Measurements from ENCODE around the gene COPG2.

Gene COPG2

GRCh38 chr7:130492523-130493274 lies 175.8 kb downstream of the COPG2 start:
- peak; percentile 10 for DNase-seq

GRCh38 chr7:130491841-130492522 lies 176.6 kb downstream of the COPG2 start, which contains the start of gene MEST:
Gene MEST, plus strand, starts transcription at chr7:130492085. Its CDS starts 229 bp downstream, at chr7:130492314.
- DNase-seq: peak; percentile 10

DNA sequence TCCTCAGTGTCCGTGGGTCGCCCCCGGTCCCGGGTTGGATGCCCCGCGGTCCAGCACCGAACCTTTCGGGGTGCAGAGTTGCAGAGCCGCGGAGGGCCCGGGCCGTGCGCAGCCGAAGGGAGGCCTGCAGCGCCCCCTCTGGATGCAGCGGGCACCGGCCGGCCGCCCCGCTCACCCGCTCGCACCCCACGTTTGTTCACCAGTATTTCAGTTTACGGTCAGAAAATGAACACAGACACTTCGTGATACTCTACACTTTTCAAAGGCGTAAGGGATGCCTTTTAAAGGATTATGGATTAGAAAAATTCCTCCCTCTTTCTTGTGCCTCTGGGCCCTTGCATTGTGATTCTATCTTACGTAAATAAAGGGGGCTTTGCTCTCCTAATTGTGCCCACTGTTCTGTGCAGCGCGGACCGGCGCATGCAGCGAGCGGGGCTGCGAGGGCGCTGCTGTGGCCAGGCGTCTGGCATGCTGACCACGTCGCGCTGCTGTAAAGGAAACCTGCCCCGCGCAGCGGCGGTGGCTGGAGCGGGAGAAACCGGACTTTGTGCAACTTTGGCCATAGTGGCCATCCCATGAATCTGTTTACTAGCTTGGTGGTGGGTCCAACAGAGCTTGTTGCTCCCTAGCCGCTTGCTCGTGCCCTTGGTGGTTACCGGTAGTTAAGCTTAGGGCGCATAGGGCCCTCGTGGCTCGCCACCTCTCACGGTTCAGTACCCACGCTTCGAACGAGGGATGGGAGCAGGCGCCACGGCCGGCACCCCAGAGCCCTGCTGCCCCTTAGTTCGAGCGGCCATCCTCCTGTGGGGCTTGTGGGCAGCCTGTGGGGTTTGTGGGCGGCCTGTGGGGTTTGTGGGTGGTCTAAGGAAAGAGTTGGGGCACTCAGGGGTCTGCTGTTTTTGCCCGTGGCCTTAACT lies 177.4 kb downstream of the COPG2 start:
- peak; percentile 37 for DNase-seq

GRCh38 chr7:130490311-130490791 lies 178.2 kb downstream of the COPG2 start:
- DNase-seq: no peak

DNA sequence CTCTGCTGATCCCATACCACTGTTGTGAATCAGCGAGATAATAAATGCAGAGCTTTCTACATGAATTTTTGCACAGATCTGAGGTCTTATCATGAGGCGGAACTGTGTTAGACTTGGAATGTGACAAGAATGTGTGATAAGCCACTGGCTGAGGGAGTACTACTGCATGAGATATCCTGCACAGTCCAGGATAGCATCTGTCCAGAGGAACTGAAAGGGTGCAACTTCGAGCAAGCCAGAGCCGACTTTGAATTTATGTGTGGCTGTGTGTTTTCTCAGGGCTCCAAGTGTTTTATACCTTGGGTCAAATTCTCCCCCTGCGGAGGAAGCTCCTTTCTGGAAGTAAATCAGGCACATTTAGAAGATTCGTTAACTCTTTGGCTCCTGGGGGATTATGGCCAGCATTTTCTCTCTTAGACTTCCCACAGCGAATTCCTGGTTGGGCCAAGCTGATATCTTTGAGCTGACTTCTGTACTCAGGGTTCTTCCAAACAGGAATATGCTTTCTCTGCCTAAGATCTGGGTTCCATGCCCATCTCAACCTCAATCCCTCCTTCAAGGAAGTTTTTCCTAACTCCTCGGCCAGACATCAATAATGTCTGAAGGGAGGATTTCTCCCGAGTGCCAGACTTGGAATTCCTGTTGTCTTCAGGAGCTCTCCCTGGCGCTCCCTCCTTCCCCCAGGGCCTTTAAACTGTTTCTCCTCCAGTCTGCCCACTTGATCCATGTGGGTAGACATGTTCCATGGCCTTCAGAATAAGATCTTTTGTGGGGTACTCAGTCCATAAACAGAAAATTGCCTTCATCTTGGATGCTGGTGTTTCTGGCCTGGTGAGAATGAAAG lies 179.2 kb downstream of the COPG2 start:
- no peak for DNase-seq

DNA sequence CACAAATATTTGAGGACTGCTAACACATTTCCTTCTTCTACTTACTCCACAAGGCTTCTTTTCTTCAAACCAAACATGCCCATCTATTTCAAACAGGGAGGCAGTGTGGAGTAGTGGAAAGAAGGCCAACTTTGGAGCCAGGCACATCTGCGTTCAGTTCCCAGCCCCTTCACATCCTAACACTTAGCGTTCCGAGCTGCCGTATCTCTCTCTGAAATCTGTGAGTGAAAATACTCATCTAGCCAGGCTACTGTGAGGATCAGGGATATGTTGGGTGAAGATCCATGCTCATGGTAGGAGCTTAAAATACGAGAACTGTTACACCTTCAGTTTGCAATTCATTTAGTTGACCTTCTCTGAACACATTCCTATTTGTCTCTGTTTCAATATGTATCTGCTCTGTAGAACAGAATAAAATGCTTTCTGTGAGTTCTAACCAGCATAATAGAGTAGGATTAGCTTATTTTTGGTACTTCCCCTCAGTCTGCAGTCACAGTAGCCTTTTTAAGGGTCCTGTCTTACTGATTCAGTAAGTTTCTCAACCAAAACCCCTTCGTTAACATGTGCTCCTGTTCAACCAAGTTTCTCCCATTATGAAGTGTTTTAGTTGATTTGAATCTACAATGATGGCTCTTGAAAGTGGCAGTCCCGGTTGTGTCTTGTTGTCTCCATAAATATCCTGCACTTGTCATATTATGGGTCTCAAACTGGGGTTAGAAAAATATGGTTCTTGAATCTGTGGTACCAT lies 180.0 kb downstream of the COPG2 start:
- no peak for DNase-seq

DNA sequence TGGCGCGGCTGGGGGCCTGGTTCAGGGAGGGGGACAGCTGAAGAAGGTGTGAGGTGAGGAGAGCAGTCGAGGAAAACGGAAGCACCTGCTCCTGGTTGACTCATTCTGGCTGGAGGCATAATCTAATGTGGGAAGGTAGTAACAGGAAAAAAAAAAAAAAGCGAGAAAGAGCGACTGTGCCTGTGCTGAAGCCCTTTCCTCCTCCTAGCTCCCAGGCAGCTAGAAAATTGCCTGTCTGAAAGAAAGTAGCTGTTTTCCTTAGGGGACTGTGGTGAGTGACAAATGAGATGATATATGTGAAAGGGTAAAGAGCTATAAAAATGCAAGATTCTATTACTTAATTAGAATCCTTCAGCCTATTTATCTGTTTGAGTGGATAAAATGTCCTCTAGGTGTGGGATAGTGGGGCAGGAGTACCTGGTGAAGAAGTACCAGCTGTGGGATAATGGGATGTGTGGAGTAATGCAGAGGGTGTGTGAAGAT lies 181.6 kb downstream of the COPG2 start:
- DNase-seq: no peak

GRCh38 chr7:130486114-130486953 lies 182.2 kb downstream of the COPG2 start:
- peak; percentile 72 for DNase-seq

DNA sequence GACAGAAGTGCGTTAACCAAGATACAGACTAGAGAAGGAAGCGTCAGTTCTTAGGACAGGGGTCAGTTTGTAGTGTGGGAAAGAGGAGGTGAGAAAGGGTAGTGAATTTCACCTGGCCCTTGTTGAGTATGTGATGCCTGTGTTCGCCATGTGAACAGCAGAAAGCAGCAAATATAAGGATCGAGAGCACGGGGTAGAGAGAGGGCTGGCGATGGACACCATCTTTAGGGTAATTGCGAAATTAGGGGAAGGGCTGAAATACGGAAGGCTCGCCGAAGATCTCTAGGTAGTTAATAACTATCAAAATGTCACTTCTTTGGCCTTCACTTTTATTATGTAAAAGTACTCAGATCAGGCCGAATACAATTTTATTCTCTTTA lies 182.8 kb downstream of the COPG2 start:
- no peak for DNase-seq

DNA sequence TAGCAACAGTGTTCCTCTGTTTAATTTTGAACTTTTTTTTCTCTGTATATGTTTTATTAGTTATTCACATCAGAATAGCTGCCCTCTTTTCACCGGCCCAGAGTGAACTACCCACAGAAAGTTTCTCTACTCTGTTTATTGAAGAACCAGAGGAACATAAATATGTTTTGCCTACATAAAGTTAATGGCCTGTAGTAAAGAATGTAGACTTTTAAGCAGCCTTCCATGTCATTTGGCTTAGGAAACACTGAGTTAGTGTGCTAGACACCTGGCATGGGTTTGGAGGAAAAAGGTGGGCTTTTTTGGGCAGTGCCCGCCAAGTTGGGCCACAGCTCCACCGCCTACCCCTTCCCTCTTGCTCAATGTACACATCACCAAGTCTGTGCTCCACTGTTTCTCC lies 185.5 kb downstream of the COPG2 start:
- DNase-seq: no peak

GRCh38 chr7:130481898-130482297 lies 186.7 kb downstream of the COPG2 start:
- no peak for DNase-seq

DNA sequence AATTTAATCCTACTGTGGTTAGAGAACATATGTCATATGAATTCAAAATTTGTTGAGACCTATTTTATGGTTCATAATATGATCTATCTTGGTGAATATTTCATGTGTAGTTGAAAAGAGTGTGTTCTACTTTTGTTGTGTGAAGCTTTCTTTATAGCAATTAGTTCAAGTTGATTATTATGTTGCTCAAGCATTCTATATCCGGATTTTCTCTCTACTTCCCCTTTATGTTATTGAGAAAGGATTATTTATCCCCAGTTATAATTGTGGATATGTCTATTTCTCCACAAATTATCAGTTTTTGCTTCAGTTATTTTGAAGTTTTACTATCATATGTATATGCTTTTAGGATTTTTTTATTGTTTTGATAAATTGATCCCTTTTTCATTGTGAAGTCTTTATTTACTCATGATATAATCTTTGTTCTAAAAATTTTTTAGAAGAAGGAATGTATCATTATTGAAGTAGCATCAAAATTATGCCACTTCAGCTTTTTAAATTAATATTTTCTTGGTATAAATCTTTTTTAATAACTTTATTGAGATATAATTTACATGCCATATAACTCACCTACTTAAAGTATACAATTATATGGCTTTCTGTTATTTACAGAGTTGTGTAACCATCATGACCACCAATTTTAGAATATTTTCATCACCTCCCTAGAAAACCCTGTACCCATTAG lies 188.7 kb downstream of the COPG2 start:
- DNase-seq: no peak

- DNase-seq: no peak
Observed at GRCh38 chr7:130478991-130479390, 189.6 kb downstream of the COPG2 start.

DNA sequence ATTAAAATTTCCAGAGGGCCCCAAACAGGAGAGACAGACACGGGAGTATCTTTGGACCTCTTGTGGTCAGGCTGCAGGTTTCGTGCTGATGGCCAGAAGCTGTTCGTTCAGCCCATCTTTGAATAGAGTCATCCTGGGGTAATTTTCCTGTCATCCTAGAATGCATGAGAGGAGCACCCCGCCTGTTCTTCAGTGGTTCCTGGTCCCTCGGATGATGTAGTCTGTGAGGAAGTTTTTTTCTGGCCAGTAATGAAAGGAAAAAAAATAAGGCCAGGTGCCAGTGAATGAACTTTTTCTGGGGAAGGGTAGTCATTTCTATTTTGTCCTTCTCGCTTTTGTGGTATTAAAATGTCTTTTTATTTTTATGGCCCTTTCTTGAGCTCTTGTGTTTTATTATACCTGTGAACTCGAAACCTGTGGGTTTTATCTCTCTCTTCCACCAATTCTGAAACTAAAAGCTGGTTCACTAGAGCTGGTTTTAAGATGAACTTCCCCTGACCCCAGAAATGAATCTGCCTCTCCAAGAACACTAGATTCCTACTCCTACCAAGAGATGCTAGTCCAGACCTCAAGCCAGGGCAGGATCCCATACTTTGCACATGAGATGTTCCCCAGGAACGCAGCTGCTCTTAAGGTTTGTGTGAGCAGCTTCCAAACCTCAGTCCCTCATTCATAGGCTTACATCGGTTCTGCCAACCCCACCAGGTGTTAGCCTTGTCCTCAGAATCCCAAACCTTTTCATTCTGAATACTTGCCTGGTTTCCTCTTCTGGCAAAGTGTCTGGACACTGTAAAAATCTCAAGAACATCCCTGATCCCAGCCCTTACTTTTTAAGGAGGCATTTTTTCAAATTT lies 192.0 kb downstream of the COPG2 start:
- DNase-seq: no peak

DNA sequence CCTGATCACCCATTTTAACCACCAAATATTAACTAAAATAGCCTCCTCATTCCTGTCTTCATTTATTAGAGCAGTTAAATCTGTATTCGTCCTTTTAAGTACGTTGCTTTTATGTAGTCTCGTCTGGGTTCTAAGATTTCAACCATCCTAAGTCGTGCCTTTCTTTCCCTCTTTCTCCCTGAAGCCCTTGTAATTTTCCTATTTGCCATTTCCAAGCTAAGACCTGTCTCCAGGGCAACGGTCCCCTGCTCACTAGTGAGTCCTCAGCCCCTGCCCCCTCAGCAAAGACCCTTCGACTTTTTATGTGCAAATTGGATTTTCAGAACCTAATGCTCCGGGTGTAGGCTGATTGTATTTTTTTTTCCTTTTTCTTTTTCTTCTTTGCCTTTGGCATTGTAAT lies 192.8 kb downstream of the COPG2 start:
- DNase-seq: no peak

DNA sequence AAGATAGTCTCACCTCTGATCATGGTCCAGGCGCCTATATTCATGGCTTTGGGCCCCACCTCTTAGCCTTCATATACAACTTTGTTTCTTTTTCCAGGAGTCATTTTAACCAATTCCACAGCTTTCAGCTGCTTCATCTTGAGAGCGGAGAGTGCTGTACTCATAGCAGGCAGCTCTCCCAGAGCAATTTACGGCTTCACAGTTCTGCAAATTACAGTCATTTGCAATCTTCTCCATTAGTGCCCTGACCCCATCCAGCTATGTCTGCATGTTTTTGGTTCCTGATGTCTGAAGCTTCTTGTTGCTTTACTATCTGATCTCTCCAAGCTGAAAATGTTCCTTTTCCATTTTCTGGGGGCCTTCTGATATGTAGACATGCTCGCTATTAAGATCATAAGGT lies 194.7 kb downstream of the COPG2 start:
- DNase-seq: no peak

DNA sequence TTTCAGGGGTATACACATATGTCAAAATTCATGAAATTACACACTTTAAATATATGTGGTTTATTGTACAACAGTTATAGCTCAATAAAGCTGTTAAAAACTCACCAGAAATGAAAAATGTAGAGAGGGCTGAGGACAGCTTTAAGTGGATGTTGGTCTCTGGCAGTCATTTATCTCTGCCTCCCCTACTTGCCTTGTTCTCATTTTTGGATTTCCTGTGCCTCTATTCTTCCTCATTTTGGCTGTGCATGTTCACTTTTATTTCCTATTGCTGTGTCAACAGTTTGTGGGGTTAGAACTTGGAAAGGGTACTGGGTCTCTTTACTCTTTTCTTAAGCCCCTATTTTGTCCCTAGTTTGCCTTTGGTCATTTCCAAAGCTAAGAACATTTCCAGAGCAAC lies 195.3 kb downstream of the COPG2 start:
- no peak for DNase-seq

- DNase-seq: no peak
Observed at GRCh38 chr7:130471974-130472373, 196.6 kb downstream of the COPG2 start.

- no peak for DNase-seq
Observed at GRCh38 chr7:130468612-130469011, 199.9 kb downstream of the COPG2 start.
